ENCODE data around the gene SPATA17.

DNA sequence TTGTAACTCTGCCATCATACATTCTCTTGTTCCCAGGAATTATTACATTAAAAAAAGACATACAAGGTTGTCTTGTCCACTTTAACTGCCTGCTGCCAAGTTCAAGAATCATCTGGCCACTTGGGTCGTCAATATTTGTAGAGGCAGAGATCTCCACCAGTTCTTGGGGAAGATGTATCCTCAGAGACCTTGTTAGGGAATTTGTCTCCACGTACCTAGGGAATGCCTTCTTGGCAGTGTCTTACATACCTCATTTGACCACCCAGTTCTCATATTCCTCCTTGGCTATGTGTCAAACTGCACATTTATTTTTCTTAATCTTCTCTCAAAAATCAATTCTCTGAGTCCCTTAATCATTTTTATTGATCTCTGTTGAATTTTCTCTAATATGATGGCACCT lies 266.0 kb downstream of the SPATA17 start:
- TF ChIP-seq, protein P1, sequence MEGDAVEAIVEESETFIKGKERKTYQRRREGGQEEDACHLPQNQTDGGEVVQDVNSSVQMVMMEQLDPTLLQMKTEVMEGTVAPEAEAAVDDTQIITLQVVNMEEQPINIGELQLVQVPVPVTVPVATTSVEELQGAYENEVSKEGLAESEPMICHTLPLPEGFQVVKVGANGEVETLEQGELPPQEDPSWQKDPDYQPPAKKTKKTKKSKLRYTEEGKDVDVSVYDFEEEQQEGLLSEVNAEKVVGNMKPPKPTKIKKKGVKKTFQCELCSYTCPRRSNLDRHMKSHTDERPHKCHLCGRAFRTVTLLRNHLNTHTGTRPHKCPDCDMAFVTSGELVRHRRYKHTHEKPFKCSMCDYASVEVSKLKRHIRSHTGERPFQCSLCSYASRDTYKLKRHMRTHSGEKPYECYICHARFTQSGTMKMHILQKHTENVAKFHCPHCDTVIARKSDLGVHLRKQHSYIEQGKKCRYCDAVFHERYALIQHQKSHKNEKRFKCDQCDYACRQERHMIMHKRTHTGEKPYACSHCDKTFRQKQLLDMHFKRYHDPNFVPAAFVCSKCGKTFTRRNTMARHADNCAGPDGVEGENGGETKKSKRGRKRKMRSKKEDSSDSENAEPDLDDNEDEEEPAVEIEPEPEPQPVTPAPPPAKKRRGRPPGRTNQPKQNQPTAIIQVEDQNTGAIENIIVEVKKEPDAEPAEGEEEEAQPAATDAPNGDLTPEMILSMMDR (IDR thresholded peaks at IDR 0.05 in 4 of 5, conservative IDR thresholded peaks at IDR 0.05 in 1 of 5) = no peak
- TF ChIP-seq POLR2A (IDR thresholded peaks at IDR 0.05) = no peak
